GM23248 (cell line): ENCODE measurements around the gene FSD1L. TPM values are rescaled to one million over a fixed set of nuclear protein-coding genes. Genes with fewer than 3 reads are reported as not detected.

Experiments used
- DNase-seq: peaks from one replicate; pipeline ENCODE4 v3.0.0-alpha.2; 2015
- H2AFZ ChIP-seq: fragments of 200-600 bp; sonication (generic); 2 replicates; pipeline ENCODE4 v1.6.1; 2016; ENCODE audit warnings: antibody characterized with exemption
- H3F3A ChIP-seq: fragments of 200-600 bp; sonication (generic); 2 replicates; pipeline ENCODE4 v1.6.1; 2016; ENCODE audit warnings: mild to moderate bottlenecking, antibody characterized with exemption, mixed run types; ENCODE audit not compliant: insufficient read depth
- H3K27ac ChIP-seq: fragments of 200-600 bp; sonication (generic); 2 replicates; pipeline ENCODE4 v1.5.1; 2016; ENCODE audit warnings: mild to moderate bottlenecking
- H3K27me3 ChIP-seq: fragments of 200-600 bp; sonication (generic); replicated peaks from 2 replicates; pipeline ENCODE4 v1.6.1; 2016; ENCODE audit warnings: mild to moderate bottlenecking; ENCODE audit not compliant: insufficient read depth
- H3K36me3 ChIP-seq: fragments of 200-600 bp; sonication (generic); 2 replicates; pipeline ENCODE4 v1.6.1; 2016; ENCODE audit warnings: low read depth, mild to moderate bottlenecking
- H3K4me1 ChIP-seq: fragments of 200-600 bp; sonication (generic); 2 replicates; pipeline ENCODE4 v1.6.1; 2016; ENCODE audit warnings: mild to moderate bottlenecking; ENCODE audit not compliant: insufficient read depth
- H3K4me2 ChIP-seq: fragments of 200-600 bp; sonication (generic); one replicate; pipeline ENCODE4 v1.6.1; 2016; ENCODE audit warnings: mild to moderate bottlenecking; ENCODE audit not compliant: unreplicated experiment
- H3K4me3 ChIP-seq: fragments of 200-600 bp; sonication (generic); 2 replicates; pipeline ENCODE4 v1.5.1; 2016; ENCODE audit warnings: mild to moderate bottlenecking
- H3K79me2 ChIP-seq: fragments of 200-600 bp; sonication (generic); 2 replicates; pipeline ENCODE4 v1.6.1; 2016; ENCODE audit warnings: mild to moderate bottlenecking; ENCODE audit not compliant: insufficient read depth
- H3K9ac ChIP-seq: fragments of 200-600 bp; sonication (generic); 2 replicates; pipeline ENCODE4 v1.6.1; 2016; ENCODE audit warnings: mild to moderate bottlenecking
- H3K9me2 ChIP-seq: fragments of 200-600 bp; sonication (generic); 2 replicates; pipeline ENCODE4 v1.6.1; 2016; ENCODE audit warnings: mixed run types, mild to moderate bottlenecking, moderate library complexity; ENCODE audit not compliant: insufficient read depth
- H3K9me3 ChIP-seq: fragments of 200-600 bp; sonication (generic); one replicate; pipeline ENCODE4 v1.6.1; 2017; ENCODE audit warnings: low read depth
- H4K20me1 ChIP-seq: fragments of 200-600 bp; sonication (generic); 2 replicates; pipeline ENCODE4 v1.6.0; 2016; ENCODE audit not compliant: insufficient read depth
- EZH2 ChIP-seq: fragments of 200-600 bp; sonication (generic); IDR thresholded peaks from 2 replicates; pipeline ENCODE4 v1.6.1; 2018; ENCODE audit warnings: antibody characterized with exemption, mild to moderate bottlenecking; ENCODE audit not compliant: insufficient read depth, poor library complexity, severe bottlenecking
- EZH2phosphoT487 ChIP-seq: fragments of 200-600 bp; sonication (generic); IDR thresholded peaks from 2 replicates; pipeline ENCODE4 v1.6.1; 2018; ENCODE audit warnings: antibody characterized with exemption, moderate library complexity, mild to moderate bottlenecking, low read depth; ENCODE audit not compliant: insufficient read depth
- WGBS, 2 experiments: methylation state at CpG; one replicate each; pipeline ENCODE4 v1.1.6; 2015 to 2017; ENCODE audit warnings: low lambda C conversion rate in 2 of 2, low coverage in 1 of 2; ENCODE audit errors: missing lambda C conversion rate in 2 of 2; 5-methylcytosine and 5-hydroxymethylcytosine counted together
- in situ Hi-C: fragments of 300-500 bp; cut with MboI; formaldehyde crosslinking; loops from 2 replicates; pipeline ENCODE4 v1.15.0; 2020
- polyA plus RNA-seq: library from polyadenylated mRNA; unstranded; fragments of >200 nt; fragmentation: Nextera tagmentation; extraction: Ambion mirVana; gene quantifications from 2 replicates; pipeline ENCODE4 v1.2.1, GENCODE V29; 2016
- total RNA-seq: library from RNA; depleted of rRNA; stranded (reverse); fragments of >200 nt; shearing (Covaris generic); gene quantifications from 2 replicates; pipeline ENCODE4 v1.2.3, GENCODE V29; 2014

FSD1L gene
- total and polyA plus RNA-seq, 2 experiments from 2014 or later = 2.7 TPM

DNA sequence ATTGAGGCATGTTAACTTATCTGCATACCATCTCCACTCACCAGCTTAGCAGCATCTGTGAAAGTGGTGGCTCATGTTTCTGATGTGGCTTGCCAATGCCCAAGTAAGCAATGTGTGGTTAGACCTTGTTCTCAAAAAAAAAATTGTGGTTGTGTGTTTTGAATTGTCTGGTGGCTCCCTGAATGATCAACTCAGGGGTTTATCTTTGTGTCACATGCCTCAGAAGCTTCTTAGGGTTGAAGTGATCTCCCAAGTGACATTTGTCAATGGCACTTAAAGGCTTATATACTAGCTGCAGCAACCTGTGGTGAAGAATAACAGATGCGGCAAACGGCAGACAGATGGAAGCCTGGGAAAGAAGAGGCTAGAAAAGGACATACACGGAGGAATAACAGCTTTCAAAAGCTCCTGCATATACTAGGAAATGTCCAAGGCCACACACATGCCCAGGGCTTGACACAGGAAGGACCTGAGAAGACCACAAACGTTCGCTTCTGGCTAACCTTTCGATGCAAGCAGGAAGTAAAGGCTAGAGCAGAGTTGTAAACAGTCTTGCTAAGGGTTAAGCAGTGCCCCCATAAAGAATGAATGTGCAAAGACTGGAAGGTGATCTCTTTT, 42.2 kb upstream of the FSD1L start:
- no peak overlapping the region for H2AFZ ChIP-seq
- TF ChIP-seq EZH2 = no peak
- in situ Hi-C loops = no loop called here
- H3K9me3 ChIP-seq = no peaks in the 10 kb centered on the region
- no peaks in the 10 kb centered on the region for H3K36me3 ChIP-seq
- 57 to 59% methylated on average over 6 of the region's 6 CpGs for WGBS, 2 experiments
- no peaks in the 10 kb centered on the region for H4K20me1 ChIP-seq
- H3K79me2 ChIP-seq = no peaks in the 10 kb centered on the region
- H3K4me1 ChIP-seq = no peaks in the 10 kb centered on the region
- H3K4me3 ChIP-seq = no peak overlapping the region
- no peaks in the 10 kb centered on the region for H3F3A ChIP-seq
- H3K4me2 ChIP-seq = no peak overlapping the region
- no peaks in the 10 kb centered on the region for H3K27me3 ChIP-seq
- peak; percentile 16 for DNase-seq
- H3K27ac ChIP-seq = no peak overlapping the region
- no peaks in the 10 kb centered on the region for H3K9me2 ChIP-seq
- no peak overlapping the region for H3K9ac ChIP-seq

DNA sequence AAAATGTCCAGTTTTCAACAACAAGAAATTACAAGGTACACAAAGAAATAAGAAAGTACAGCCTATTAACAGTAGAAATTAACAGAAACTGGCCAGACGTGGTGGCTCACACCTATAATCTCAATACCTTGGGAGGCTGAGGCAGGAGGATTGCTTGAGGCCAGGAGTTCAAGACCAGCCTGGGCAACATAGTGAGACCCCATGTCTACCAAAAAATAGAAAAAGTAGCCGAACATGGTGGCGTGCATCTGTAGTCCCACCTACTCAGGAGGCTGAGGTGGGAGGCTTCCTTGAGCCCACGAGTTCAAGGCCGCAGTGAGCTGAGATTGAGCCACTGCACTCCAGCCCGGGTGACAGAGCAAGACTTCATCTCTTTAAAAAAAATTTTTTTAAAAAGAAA, 41.5 kb upstream of the FSD1L start:
- Histone ChIP-seq H3K4me2 (no peak overlapping the region), H3F3A (no peaks in the 10 kb centered on the region), H3K27ac (no peak overlapping the region), H3K4me3 (no peak overlapping the region), H3K27me3 (no peaks in the 10 kb centered on the region), H3K79me2 (no peaks in the 10 kb centered on the region), H3K9ac (no peak overlapping the region), H3K9me3 (no peaks in the 10 kb centered on the region), H3K4me1 (no peaks in the 10 kb centered on the region), H3K9me2 (no peaks in the 10 kb centered on the region), H4K20me1 (no peaks in the 10 kb centered on the region), H3K36me3 (no peaks in the 10 kb centered on the region), H2AFZ (no peak overlapping the region)
- WGBS, 2 experiments = 82 to 84% methylated on average over 6 of the region's 6 CpGs
- TF ChIP-seq EZH2 = no peak
- TF ChIP-seq EZH2phosphoT487 = no peak
- DNase-seq = no peak
- in situ Hi-C loops = no loop called here

- Histone ChIP-seq H3K9me3 (no peaks in the 10 kb centered on the region), H3K9ac (no peak overlapping the region), H3K27me3 (no peaks in the 10 kb centered on the region), H2AFZ (peak overlapping the region; percentile 22; the same call in 1 of the 2 replicates), H3K79me2 (no peaks in the 10 kb centered on the region), H3K4me2 (no peak overlapping the region), H3K27ac (no peak overlapping the region), H3K9me2 (no peaks in the 10 kb centered on the region), H3K4me1 (peaks cover 7% of the 10 kb centered on the region; the same call in 1 of the 2 replicates), H3F3A (no peaks in the 10 kb centered on the region), H4K20me1 (no peaks in the 10 kb centered on the region), H3K36me3 (no peaks in the 10 kb centered on the region), H3K4me3 (no peak overlapping the region)
- 12 to 40% methylated on average over 2 of the region's 2 CpGs for WGBS, 2 experiments
- TF ChIP-seq EZH2phosphoT487 (no peak), EZH2 (no peak)
- DNase-seq = peak; percentile 49
- in situ Hi-C loops = loop anchor here (10.0 kb wide), 1 partner anchor 549 kb away; no protein-coding TSS in a partner anchor
Measured at GRCh38 chr9:105413525-105413924, 34.3 kb upstream of the FSD1L start.

- WGBS, 2 experiments = 1 to 3% methylated on average over 6 of the region's 6 CpGs
- H3K4me1 ChIP-seq = peaks cover 7% of the 10 kb centered on the region; the same call in 1 of the 2 replicates
- H3K4me2 ChIP-seq = peak overlapping the region; percentile 24
- H3K36me3 ChIP-seq = no peaks in the 10 kb centered on the region
- no peaks in the 10 kb centered on the region for H3K79me2 ChIP-seq
- H2AFZ ChIP-seq = no peak overlapping the region
- no peak overlapping the region for H3K4me3 ChIP-seq
- DNase-seq = peak; percentile 60
- H3F3A ChIP-seq = no peaks in the 10 kb centered on the region
- in situ Hi-C loops = loop anchor here (5.0 to 10.0 kb wide), 2 partner anchors 253 to 550 kb away; no protein-coding TSS in a partner anchor
- TF ChIP-seq EZH2 (no peak), EZH2phosphoT487 (no peak)
- no peaks in the 10 kb centered on the region for H3K27me3 ChIP-seq
- H4K20me1 ChIP-seq = no peaks in the 10 kb centered on the region
- H3K9me3 ChIP-seq = no peaks in the 10 kb centered on the region
- no peaks in the 10 kb centered on the region for H3K9me2 ChIP-seq
- no peak overlapping the region for H3K27ac ChIP-seq
- H3K9ac ChIP-seq = no peak overlapping the region
Measured at GRCh38 chr9:105414947-105415661, 32.7 kb upstream of the FSD1L start.
